A549 treated with RU486 at 1 μM for 4 hours (cell line): ENCODE results near the gene LCE5A. TPM values are rescaled to one million over a fixed set of nuclear protein-coding genes. Genes with fewer than 3 reads are reported as not detected.

ENCODE experiments used
- total RNA-seq: library from RNA; stranded (reverse); fragments of 200-300 nt; extraction: Qiagen RNA extraction; gene quantifications from 5 replicates; pipeline ENCODE4 v1.2.3, GENCODE V29; 2022; ENCODE audit warnings: low read depth

The LCE5A gene, protein sequence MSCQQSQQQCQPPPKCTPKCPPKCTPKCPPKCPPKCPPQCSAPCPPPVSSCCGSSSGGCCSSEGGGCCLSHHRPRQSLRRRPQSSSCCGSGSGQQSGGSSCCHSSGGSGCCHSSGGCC
- not detected in 5 replicates for total RNA-seq

DNA sequence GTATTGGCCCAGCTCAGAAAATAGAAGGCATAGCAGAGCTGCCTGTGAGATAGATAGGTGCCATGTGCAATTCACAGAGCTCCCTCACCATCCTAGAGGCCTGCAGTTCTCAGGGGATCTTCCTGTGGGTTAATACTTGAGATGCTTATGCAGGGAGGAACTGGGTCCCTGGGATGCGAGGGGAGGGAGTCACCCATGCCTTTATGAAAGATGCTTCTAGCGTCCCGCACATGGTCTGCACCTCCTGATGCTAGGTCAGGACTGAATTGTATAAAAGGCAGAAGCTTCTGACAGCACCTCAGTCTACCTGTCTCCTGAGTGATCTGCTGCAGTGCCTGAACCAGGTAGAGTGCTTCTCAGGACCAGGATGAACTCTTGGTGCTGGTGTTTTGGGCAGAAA lies at the start of gene LCE5A:
TSS of gene LCE5A (plus strand) at position 301 of the 400 bp plus-strand sequence. CDS start 732 bp downstream, outside the sequence.

Other genes starting within 250 kb of the LCE5A start
- not detected in 5 replicates for gene FLG, start 185.6 kb upstream of the LCE5A start, total RNA-seq
- not detected in 5 replicates for gene FLG2, start 150.8 kb upstream of the LCE5A start, total RNA-seq
- gene CRNN, start 96.5 kb upstream of the LCE5A start, total RNA-seq: not detected in 5 replicates
- 0.45 to 0.51 TPM in 2 of 5 replicates, not detected in the others for gene CRCT1, start 3.7 kb downstream of the LCE5A start, total RNA-seq
- 0.30 TPM in 1 of 5 replicates, not detected in the others for gene LCE3E, start 56.0 kb downstream of the LCE5A start, total RNA-seq
- 0.96 to 1.3 TPM (median 0.97 TPM) in 3 of 5 replicates, not detected in the others for gene LCE3D, start 69.7 kb downstream of the LCE5A start, total RNA-seq
- not detected in 5 replicates for gene LCE3C, start 89.4 kb downstream of the LCE5A start, total RNA-seq
- gene LCE3B, start 103.0 kb downstream of the LCE5A start, total RNA-seq: not detected in 5 replicates
- not detected in 5 replicates for gene LCE3A, start 112.3 kb downstream of the LCE5A start, total RNA-seq
- gene LCE2D, start 152.6 kb downstream of the LCE5A start, total RNA-seq: not detected in 5 replicates
- not detected in 5 replicates for gene LCE2C, start 164.5 kb downstream of the LCE5A start, total RNA-seq
- gene LCE2B, start 175.3 kb downstream of the LCE5A start, total RNA-seq: not detected in 5 replicates
- not detected in 5 replicates for gene LCE2A, start 187.5 kb downstream of the LCE5A start, total RNA-seq
- gene LCE4A, start 197.4 kb downstream of the LCE5A start, total RNA-seq: not detected in 5 replicates
- not detected in 5 replicates for gene KPRP, start 247.2 kb downstream of the LCE5A start, total RNA-seq